ENCODE measurements around the gene TIMM9. TPM values are rescaled to one million over a fixed set of nuclear protein-coding genes. Genes with fewer than 3 reads are reported as not detected.
"Not testable (repeated sequence)": the region's sequence is repeated elsewhere in the genome, so short reads cannot be mapped to it uniquely, and the experiment has no call there.

TIMM9 gene
- total and polyA plus RNA-seq, 9 donors: 32.8 to 92.6 (median 48.0) TPM

DNA sequence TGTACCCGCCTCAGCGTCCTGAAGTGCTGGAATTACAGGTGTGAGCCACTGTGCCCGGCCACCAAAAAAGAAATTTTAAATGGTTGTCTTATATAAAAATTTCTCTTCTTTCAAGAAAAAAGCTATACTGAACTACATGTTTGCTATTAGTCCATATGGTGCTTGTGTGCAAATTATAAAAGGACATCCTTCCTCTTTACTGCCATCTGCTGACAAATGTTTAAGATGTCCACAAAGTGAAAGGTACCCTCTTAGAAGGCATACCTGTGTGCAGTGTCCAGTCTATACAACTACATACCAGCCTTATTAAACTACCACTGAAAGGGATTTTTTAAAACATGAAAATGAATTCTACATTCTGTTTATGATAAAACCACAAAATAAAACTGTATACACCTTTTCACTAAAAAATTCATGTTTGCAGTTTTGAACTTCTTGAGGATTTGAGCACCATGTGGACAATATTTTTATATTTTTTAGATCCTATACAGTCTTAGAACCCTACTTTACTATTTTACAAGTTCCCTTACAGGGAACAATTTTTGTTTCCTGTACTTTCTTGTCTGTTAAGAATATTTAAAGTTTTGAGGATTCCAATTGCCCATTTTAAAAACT is 64.4 kb downstream of the TIMM9 start:
- no peak for DNase-seq
- intact Hi-C loops (cut with DNase I): no loop called here
- Histone ChIP-seq H3K27ac (no peak overlapping the region), H3K4me3 (no peak overlapping the region), H3K9me3 (no peaks in the 10 kb centered on the region), H3K36me3 (no peaks in the 10 kb centered on the region), H3K4me1 (ENCODE audit: insufficient read depth) (no peaks in the 10 kb centered on the region), H3K27me3 (no peaks in the 10 kb centered on the region)
- 90 to 97% (median 91%) methylated on average over 3 of the region's 3 CpGs for WGBS, 3 donors
- no peak for TF ChIP-seq POLR2A (IDR thresholded peaks at IDR 0.05)
- TF ChIP-seq EP300 (IDR thresholded peaks at IDR 0.05): no peak
- TF ChIP-seq, protein P1, sequence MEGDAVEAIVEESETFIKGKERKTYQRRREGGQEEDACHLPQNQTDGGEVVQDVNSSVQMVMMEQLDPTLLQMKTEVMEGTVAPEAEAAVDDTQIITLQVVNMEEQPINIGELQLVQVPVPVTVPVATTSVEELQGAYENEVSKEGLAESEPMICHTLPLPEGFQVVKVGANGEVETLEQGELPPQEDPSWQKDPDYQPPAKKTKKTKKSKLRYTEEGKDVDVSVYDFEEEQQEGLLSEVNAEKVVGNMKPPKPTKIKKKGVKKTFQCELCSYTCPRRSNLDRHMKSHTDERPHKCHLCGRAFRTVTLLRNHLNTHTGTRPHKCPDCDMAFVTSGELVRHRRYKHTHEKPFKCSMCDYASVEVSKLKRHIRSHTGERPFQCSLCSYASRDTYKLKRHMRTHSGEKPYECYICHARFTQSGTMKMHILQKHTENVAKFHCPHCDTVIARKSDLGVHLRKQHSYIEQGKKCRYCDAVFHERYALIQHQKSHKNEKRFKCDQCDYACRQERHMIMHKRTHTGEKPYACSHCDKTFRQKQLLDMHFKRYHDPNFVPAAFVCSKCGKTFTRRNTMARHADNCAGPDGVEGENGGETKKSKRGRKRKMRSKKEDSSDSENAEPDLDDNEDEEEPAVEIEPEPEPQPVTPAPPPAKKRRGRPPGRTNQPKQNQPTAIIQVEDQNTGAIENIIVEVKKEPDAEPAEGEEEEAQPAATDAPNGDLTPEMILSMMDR (IDR thresholded peaks at IDR 0.05): no peak

DNA sequence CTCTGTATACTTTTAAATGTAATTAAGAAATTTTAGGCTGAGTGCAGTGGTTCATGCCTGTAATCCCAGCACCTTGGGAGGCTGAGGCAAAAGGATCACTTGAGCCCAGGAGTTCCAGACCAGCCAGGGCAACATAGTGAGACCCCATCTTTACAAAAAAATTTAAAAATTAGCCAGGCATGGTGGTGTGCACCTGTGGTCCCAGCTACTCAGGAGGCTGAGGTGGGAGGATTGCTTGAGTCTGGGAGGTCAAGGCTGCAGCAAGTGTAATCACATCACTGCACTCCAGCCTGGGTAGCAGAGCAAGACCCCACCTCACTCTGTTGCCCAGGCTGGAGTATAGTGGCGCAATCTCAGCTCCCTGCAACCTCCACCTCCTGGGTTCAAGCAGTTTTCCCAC is 65.1 kb downstream of the TIMM9 start:
- DNase-seq; intact Hi-C loops (cut with DNase I); H3K27me3 ChIP-seq; H3K27ac ChIP-seq; H3K4me1 ChIP-seq (ENCODE audit: insufficient read depth); H3K4me3 ChIP-seq; H3K9me3 ChIP-seq; H3K36me3 ChIP-seq: not testable (repeated sequence)
- 93 to 100% (median 100%) methylated on average over 1 of the region's 1 CpG for WGBS, 3 donors

Small RNA genes lying within 50 kb of the gene (small RNA-seq; reads per million reads assigned to genes)
- gene HSBP1P1 (not detected), gene RF00019 (not detected)

Other genes starting within 250 kb of the TIMM9 start
- gene ACTR10, start 227.4 kb downstream of the TIMM9 start, total RNA-seq: 10 to 100 TPM; 54.1 to 87.3 (median 71.2) TPM
- gene ACTR10, start 227.4 kb downstream of the TIMM9 start, polyA plus RNA-seq: 100 to 1,000 TPM in 1 of 2 donors, 10 to 100 TPM in 1; 80.1 to 105 TPM
- 100 to 1,000 TPM in 3 of 7 donors, 10 to 100 TPM in 4; 68.5 to 136 (median 93.4) TPM for gene PSMA3, start 182.7 kb downstream of the TIMM9 start, total RNA-seq
- 10 to 100 TPM; 68.1 to 75.6 TPM for gene PSMA3, start 182.7 kb downstream of the TIMM9 start, polyA plus RNA-seq
- gene ARID4A, start 129.0 kb downstream of the TIMM9 start, total RNA-seq: 10 to 100 TPM; 17.8 to 29.2 (median 25.8) TPM
- 10 to 100 TPM; 10.1 to 15.7 TPM for gene ARID4A, start 129.0 kb downstream of the TIMM9 start, polyA plus RNA-seq
- under 1 TPM in 2 of 7 donors, not detected in 5; 0.78 to 0.92 TPM for gene TOMM20L, start 31.6 kb downstream of the TIMM9 start, total RNA-seq
- not detected for gene TOMM20L, start 31.6 kb downstream of the TIMM9 start, polyA plus RNA-seq
- 10 to 100 TPM in 5 of 7 donors, 1 to 10 TPM in 2; 8.0 to 19.1 (median 14.3) TPM for gene KIAA0586, start 188 bp upstream of the TIMM9 start, total RNA-seq
- 10 to 100 TPM in 1 of 2 donors, 1 to 10 TPM in 1; 4.6 to 11.6 TPM for gene KIAA0586, start 188 bp upstream of the TIMM9 start, polyA plus RNA-seq
- gene DACT1, start 210.4 kb upstream of the TIMM9 start, total RNA-seq: 10 to 100 TPM; 15.5 to 39.3 (median 22.7) TPM
- 10 to 100 TPM; 21.0 to 37.0 TPM for gene DACT1, start 210.4 kb upstream of the TIMM9 start, polyA plus RNA-seq